PFSK-1 (cell line): ENCODE measurements around the gene INCA1.

ENCODE experiments used
- POLR2AphosphoS5 ChIP-seq: IDR thresholded peaks from 2 replicates; pipeline ENCODE4 v1.6.1; 2012; ENCODE audit warnings: low read depth, mild to moderate bottlenecking, control low read depth, low read length, moderate library complexity
- SIN3A ChIP-seq: IDR thresholded peaks from 2 replicates; pipeline ENCODE4 v1.6.1; 2012; ENCODE audit warnings: mild to moderate bottlenecking, low read length, moderate library complexity, borderline replicate concordance; ENCODE audit not compliant: insufficient read depth

- TF ChIP-seq SIN3A: no peak
- TF ChIP-seq POLR2AphosphoS5: no peak
Measured at GRCh38 chr17:4998027-4998731, 857 bp upstream of the INCA1 start.
